Pulmonary artery endothelial cell (primary cell): ENCODE data around the gene RFC5. TPM values are rescaled to one million over a fixed set of nuclear protein-coding genes. Genes with fewer than 3 reads are reported as not detected.
"Not testable (repeated sequence)": the region's sequence is repeated elsewhere in the genome, so short reads cannot be mapped to it uniquely, and the experiment has no call there.

Experiments used
- DNase-seq: peaks from one replicate; pipeline ENCODE4 v3.0.0-alpha.2; 2011; ENCODE audit warnings: low read depth, low spot score
- total RNA-seq: library from RNA; depleted of rRNA; stranded (reverse); fragments of >200 nt; gene quantifications from 2 replicates; pipeline ENCODE4 v1.2.3, GENCODE V29; 2014

The RFC5 gene
- total RNA-seq, 1 donor from 2014 or later: 21.7 TPM

DNA sequence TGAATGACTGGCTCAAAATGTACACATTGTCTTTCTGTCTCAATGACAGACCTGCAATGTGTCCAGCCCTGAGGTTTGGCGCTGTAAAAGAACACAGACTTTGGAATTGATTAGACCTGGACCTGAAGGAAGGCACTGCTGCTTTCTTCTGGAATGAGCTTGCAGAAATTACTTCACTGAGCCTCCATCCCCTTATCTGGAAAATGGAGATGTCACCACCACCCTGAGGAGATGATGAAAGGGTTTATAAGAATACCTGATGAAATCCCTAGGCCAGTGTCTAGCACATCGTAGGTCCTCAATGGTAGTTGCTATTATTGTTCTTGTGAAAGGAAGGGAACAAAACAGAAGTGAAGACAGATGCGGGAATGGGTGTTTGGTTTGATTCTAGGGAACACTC lies 54.1 kb downstream of the RFC5 start:
- no peak for DNase-seq

DNA sequence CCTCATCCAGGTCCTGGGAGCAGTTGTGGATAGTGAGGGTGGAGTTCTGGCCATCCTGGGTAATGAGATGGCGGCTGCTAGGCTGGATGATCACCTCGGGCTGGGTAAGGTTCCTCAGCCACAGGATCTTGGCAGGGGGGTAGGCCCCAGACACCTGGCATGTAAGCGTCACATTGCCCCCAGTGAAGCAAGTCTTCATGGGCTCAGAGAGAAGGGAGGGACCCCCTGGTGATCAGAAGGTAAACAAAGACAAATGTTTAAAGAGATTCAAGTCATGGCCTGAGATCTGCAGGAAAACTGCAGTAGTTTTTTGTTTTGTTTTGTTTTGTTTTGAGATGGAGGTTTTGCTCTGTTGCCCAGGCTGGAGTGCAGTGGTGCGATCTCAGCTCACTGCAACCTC lies 57.3 kb downstream of the RFC5 start:
- DNase-seq: no peak

DNA sequence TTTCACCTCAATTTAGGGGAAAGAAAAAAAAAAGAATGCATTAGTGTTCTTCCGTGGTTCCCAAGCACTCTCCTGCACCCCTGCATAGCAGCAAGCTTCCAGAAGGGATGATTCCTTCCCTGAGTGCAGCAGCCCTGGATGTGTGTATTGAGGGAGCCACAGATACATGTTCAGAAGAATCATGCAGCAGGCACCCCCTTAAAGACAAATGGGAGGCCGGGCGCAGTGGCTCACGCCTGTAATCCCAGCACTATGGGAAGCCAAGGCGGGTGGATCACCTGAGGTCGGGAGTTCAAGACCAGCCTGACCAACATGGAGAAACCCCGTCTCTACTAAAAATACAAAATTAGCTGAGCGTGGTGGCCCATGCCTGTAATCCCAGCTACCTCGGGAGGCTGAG lies 65.0 kb downstream of the RFC5 start:
- DNase-seq: not testable (repeated sequence)

Other genes starting within 250 kb of the RFC5 start
- gene KSR2, start 47.7 kb upstream of the RFC5 start, total RNA-seq: 0.42 and 0.99 TPM in 2 replicates
- 96.1 and 96.8 TPM in 2 replicates for gene WSB2, start 44.5 kb downstream of the RFC5 start, total RNA-seq
- 26.2 and 42.5 TPM in 2 replicates for gene VSIG10, start 87.3 kb downstream of the RFC5 start, total RNA-seq
- 161 and 203 TPM in 2 replicates for gene PEBP1, start 119.4 kb downstream of the RFC5 start, total RNA-seq